Left colon (tissue), 2 donors: ENCODE data around the gene SEBOX. TPM values are rescaled to one million over a fixed set of nuclear protein-coding genes. Genes with fewer than 3 reads are reported as not detected.

ENCODE experiments used
- ATAC-seq: fragments of 200-7000 bp; cut with Tn5 transposase; one replicate; pipeline ENCODE4 v1.9.1; 2020; ENCODE audit warnings: mild to moderate bottlenecking, moderate library complexity
- DNase-seq, 2 donors: peaks; one replicate each; pipeline ENCODE4 v3.0.0-alpha.2; 2020
- intact Hi-C, 2 donors: fragments of 100-400 bp; cut with DNase I in 1 of 2; cut with micrococcal nuclease in 1 of 2; formaldehyde crosslinking; loops; one replicate each; pipeline versions ENCODE4 v1.11.2 to v1.14.0; 2022; cut with DNase I, micrococcal nuclease
- total RNA-seq, 2 donors: library from RNA; stranded (reverse); fragmentation: NEBNext Ultra II Directional; extraction: Animal tissue kit (Norgen Biotek cat#: 25700); gene quantifications; one replicate each; pipeline ENCODE4 v1.2.1, GENCODE V29; 2021
- donor health status: DM: no; HTN: no; CAD: no.
- donor health status: DM: yes; HTN: yes; CAD: no.

Gene SEBOX
- total RNA-seq, 2 donors from 2014 or later = not detected

GRCh38 chr17:28370744-28371103 lies 5.7 kb upstream of the SEBOX start:
- intact Hi-C loops = no loop called here
- DNase-seq = no peak
- ATAC-seq = no peak

GRCh38 chr17:28370035-28370743 lies 5.2 kb upstream of the SEBOX start, which contains the start of gene VTN:
Gene VTN (minus strand): TSS chr17:28370307. CDS start chr17:28370203, 104 bp downstream.
- DNase-seq (no peak), ATAC-seq (no peak)
- intact Hi-C loops = no loop called here

GRCh38 chr17:28369684-28370034 lies 4.7 kb upstream of the SEBOX start:
- intact Hi-C loops = no loop called here
- DNase-seq (no peak), ATAC-seq (no peak)

- ATAC-seq (no peak), DNase-seq (no peak)
- intact Hi-C loops = no loop called here
Observed at GRCh38 chr17:28368915-28369683, 4.1 kb upstream of the SEBOX start.

- no peak for DNase-seq
- intact Hi-C loops = no loop called here
Observed at GRCh38 chr17:28368306-28368831, 3.4 kb upstream of the SEBOX start.

GRCh38 chr17:28367641-28368305 lies 2.8 kb upstream of the SEBOX start:
- no peak for ATAC-seq
- DNase-seq = no peak
- intact Hi-C loops = no loop called here

More at GRCh38 chr17:28368306-28368831, 3.4 kb upstream of the SEBOX start:
- ATAC-seq = no peak

GRCh38 chr17:28366605-28367004 lies 1.6 kb upstream of the SEBOX start:
- intact Hi-C loops = no loop called here
- ATAC-seq (no peak), DNase-seq (no peak)

GRCh38 chr17:28365487-28365886 lies 488 bp upstream of the SEBOX start:
- intact Hi-C loops = no loop called here
- no peak for ATAC-seq
- DNase-seq = no peak

- no peak for DNase-seq
- no peak for ATAC-seq
- intact Hi-C loops = no loop called here
Observed at GRCh38 chr17:28363776-28364650, 986 bp downstream of the SEBOX start.

GRCh38 chr17:28363186-28363585 lies 1.8 kb downstream of the SEBOX start:
- DNase-seq = no peak
- ATAC-seq = no peak
- intact Hi-C loops = no loop called here

- ATAC-seq (no peak), DNase-seq (no peak)
- intact Hi-C loops = no loop called here
Observed at GRCh38 chr17:28357901-28358197, 7.2 kb downstream of the SEBOX start.

- ATAC-seq = peak; percentile 98
- intact Hi-C loops = no loop called here
- DNase-seq = peak; percentile 94 to 95
Observed at GRCh38 chr17:28357061-28357900, 7.7 kb downstream of the SEBOX start, which contains the start of gene POLDIP2. Gene POLDIP2 (minus strand): TSS chr17:28357527. CDS start chr17:28357448, 79 bp downstream.

GRCh38 chr17:28350271-28350670 lies 14.7 kb downstream of the SEBOX start:
- intact Hi-C loops = no loop called here
- DNase-seq (no peak), ATAC-seq (no peak)

- DNase-seq (no peak), ATAC-seq (no peak)
- intact Hi-C loops = no loop called here
Observed at GRCh38 chr17:28348979-28349378, 16.0 kb downstream of the SEBOX start.

- ATAC-seq = no peak
- DNase-seq = no peak
- intact Hi-C loops = no loop called here
Observed at GRCh38 chr17:28347261-28347891, 17.6 kb downstream of the SEBOX start.

- no peak for DNase-seq
- intact Hi-C loops = no loop called here
- ATAC-seq = peak; percentile 35
Observed at GRCh38 chr17:28346746-28347246, 18.2 kb downstream of the SEBOX start.

- DNase-seq (no peak), ATAC-seq (no peak)
- intact Hi-C loops = no loop called here
Observed at GRCh38 chr17:28346199-28346580, 18.8 kb downstream of the SEBOX start.
